SK-N-SH treated with all-trans-retinoic acid at 6 μM for 48 hours (cell line): ENCODE measurements around the gene ADNP.

ENCODE experiments used
- ATAC-seq: fragments of 200-7000 bp; cut with Tn5 transposase; 3 replicates; pipeline ENCODE4 v1.9.1; 2020; ENCODE audit warnings: mild to moderate bottlenecking, moderate library complexity
- BACH2 ChIP-seq: fragments of 250-450 bp; sonication (Bioruptor Pico); IDR thresholded peaks from 2 replicates; pipeline ENCODE4 v1.9.0; 2021; ENCODE audit warnings: mild to moderate bottlenecking, borderline replicate concordance
- CSDC2 ChIP-seq: fragments of 250-450 bp; sonication (Bioruptor Pico); IDR thresholded peaks from 2 replicates; pipeline ENCODE4 v1.5.0; 2020; ENCODE audit warnings: mild to moderate bottlenecking, moderate library complexity
- ESRRG ChIP-seq: fragments of 250-450 bp; sonication (Bioruptor Pico); IDR thresholded peaks from 2 replicates; pipeline ENCODE4 v1.6.1; 2021; ENCODE audit warnings: mild to moderate bottlenecking
- GLIS3 ChIP-seq: fragments of 250-450 bp; sonication (Bioruptor Pico); IDR thresholded peaks from 2 replicates; pipeline ENCODE4 v1.5.0; 2020; ENCODE audit warnings: mild to moderate bottlenecking, moderate library complexity
- OSR1 ChIP-seq: fragments of 250-450 bp; sonication (Bioruptor Pico); IDR thresholded peaks from 2 replicates; pipeline ENCODE4 v1.8.0; 2022; ENCODE audit warnings: moderate library complexity, mild to moderate bottlenecking, inconsistent platforms
- PPARA ChIP-seq: fragments of 250-450 bp; sonication (Bioruptor Pico); IDR thresholded peaks from 2 replicates; pipeline ENCODE4 v1.5.0; 2020; ENCODE audit warnings: mild to moderate bottlenecking, borderline replicate concordance
- RARB ChIP-seq: fragments of 250-450 bp; sonication (Bioruptor Pico); IDR thresholded peaks from 2 replicates; pipeline ENCODE4 v1.8.0; 2021; ENCODE audit warnings: mild to moderate bottlenecking, moderate library complexity
- SNAI2 ChIP-seq: fragments of 250-450 bp; sonication (Bioruptor Pico); IDR thresholded peaks from 2 replicates; pipeline ENCODE4 v1.5.0; 2020; ENCODE audit warnings: mild to moderate bottlenecking, moderate library complexity
- TCF4 ChIP-seq: fragments of 250-450 bp; sonication (Bioruptor Pico); IDR thresholded peaks from 2 replicates; pipeline ENCODE4 v1.8.0; 2021; ENCODE audit warnings: mild to moderate bottlenecking, moderate library complexity, borderline replicate concordance
- TOX ChIP-seq: fragments of 250-450 bp; sonication (Bioruptor Pico); IDR thresholded peaks from 2 replicates; pipeline ENCODE4 v1.8.0; 2021; ENCODE audit warnings: mild to moderate bottlenecking, moderate library complexity, borderline replicate concordance
- ZC3H10 ChIP-seq: fragments of 250-450 bp; sonication (Bioruptor Pico); IDR thresholded peaks from 2 replicates; pipeline ENCODE4 v1.5.1; 2021; ENCODE audit warnings: mild to moderate bottlenecking, moderate library complexity
- ZFP3 ChIP-seq: fragments of 250-450 bp; sonication (Bioruptor Pico); IDR thresholded peaks from 2 replicates; pipeline ENCODE4 v1.5.0; 2020; ENCODE audit warnings: mild to moderate bottlenecking, moderate library complexity
- ZNF70 ChIP-seq: fragments of 450-650 bp; formaldehyde crosslinking; IDR thresholded peaks from 2 replicates; pipeline ENCODE4 v1.5.0; 2020; ENCODE audit warnings: mild to moderate bottlenecking, moderate library complexity
- ZNF8 ChIP-seq: fragments of 450-650 bp; formaldehyde crosslinking; IDR thresholded peaks from 2 replicates; pipeline ENCODE4 v1.5.0; 2020; ENCODE audit warnings: mild to moderate bottlenecking, moderate library complexity
- TF ChIP-seq, protein P1 (sequence below): fragments of 250-450 bp; sonication (Bioruptor Pico); IDR thresholded peaks from 2 replicates; pipeline ENCODE4 v1.5.0; 2020; ENCODE audit warnings: mild to moderate bottlenecking, moderate library complexity
- TF ChIP-seq, protein P2 (sequence below): fragments of 250-450 bp; sonication (Bioruptor Pico); IDR thresholded peaks from 2 replicates; pipeline ENCODE4 v1.5.1; 2021; ENCODE audit warnings: mild to moderate bottlenecking, moderate library complexity
- TF ChIP-seq, protein P3 (sequence below): fragments of 250-450 bp; sonication (Bioruptor Pico); IDR thresholded peaks from 2 replicates; pipeline ENCODE4 v1.8.0; 2021; ENCODE audit warnings: low read depth, mild to moderate bottlenecking, moderate library complexity, borderline replicate concordance
- TF ChIP-seq, protein P4 (sequence below): fragments of 250-450 bp; sonication (Bioruptor Pico); IDR thresholded peaks from 2 replicates; pipeline ENCODE4 v1.8.0; 2020; ENCODE audit warnings: mild to moderate bottlenecking, moderate library complexity, borderline replicate concordance

ADNP gene

DNA sequence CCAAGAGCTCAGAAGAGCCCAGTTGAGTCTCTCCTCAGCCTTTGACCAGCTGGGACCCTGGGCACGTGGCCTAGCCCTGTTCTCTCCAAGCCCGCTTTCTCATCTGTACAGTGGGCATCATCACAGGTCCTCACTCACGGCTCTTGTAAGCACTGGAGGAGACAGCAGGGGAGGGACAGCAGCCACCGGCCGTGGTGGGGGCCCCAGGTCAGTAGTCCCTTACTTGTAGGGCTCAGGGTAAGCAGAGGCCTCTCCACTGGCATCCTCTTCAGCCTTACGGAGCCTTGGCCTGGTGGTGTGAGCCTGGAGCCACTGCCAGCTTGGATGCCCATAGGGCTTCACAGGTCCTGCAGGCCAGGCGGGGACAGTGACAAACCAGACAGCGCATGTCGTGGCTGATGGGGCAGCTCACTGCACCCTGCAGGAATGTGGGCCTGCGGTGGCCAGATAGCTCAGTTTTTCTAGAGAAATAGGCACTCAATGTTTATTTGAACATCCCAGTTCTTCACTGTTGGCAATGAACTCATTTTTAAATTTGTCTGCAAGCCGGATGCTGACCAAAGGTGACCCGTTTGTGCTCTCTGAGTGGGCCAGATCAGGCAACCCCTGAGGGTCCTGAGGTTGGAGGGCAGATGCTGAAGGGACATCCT, 65.1 kb downstream of the ADNP start (continued):
- TF ChIP-seq, protein P1, sequence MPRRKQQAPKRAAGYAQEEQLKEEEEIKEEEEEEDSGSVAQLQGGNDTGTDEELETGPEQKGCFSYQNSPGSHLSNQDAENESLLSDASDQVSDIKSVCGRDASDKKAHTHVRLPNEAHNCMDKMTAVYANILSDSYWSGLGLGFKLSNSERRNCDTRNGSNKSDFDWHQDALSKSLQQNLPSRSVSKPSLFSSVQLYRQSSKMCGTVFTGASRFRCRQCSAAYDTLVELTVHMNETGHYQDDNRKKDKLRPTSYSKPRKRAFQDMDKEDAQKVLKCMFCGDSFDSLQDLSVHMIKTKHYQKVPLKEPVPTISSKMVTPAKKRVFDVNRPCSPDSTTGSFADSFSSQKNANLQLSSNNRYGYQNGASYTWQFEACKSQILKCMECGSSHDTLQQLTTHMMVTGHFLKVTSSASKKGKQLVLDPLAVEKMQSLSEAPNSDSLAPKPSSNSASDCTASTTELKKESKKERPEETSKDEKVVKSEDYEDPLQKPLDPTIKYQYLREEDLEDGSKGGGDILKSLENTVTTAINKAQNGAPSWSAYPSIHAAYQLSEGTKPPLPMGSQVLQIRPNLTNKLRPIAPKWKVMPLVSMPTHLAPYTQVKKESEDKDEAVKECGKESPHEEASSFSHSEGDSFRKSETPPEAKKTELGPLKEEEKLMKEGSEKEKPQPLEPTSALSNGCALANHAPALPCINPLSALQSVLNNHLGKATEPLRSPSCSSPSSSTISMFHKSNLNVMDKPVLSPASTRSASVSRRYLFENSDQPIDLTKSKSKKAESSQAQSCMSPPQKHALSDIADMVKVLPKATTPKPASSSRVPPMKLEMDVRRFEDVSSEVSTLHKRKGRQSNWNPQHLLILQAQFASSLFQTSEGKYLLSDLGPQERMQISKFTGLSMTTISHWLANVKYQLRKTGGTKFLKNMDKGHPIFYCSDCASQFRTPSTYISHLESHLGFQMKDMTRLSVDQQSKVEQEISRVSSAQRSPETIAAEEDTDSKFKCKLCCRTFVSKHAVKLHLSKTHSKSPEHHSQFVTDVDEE = no peak
- no peak for TF ChIP-seq CSDC2
- no peak for TF ChIP-seq ZNF70

DNA sequence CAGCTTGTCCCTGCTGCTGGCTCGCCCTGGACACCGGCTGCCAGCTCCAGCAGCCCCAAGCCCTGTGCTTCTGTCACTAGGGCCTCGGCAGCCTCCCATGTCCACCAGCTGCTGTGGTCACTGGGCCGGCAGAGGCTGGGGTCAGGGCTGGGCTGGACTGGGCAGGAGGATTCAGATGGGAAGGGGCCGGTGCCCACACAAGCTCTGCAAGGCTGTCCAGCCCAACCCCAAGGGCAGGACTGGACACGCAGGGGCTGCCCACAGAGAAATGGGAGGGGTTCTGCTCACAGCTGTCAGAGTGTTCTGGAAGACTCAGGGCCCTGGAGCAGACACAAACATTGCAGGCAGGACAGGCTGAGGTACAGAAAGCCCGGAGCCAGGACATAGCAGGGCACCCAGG, 65.6 kb downstream of the ADNP start:
- no peak for ATAC-seq

DNA sequence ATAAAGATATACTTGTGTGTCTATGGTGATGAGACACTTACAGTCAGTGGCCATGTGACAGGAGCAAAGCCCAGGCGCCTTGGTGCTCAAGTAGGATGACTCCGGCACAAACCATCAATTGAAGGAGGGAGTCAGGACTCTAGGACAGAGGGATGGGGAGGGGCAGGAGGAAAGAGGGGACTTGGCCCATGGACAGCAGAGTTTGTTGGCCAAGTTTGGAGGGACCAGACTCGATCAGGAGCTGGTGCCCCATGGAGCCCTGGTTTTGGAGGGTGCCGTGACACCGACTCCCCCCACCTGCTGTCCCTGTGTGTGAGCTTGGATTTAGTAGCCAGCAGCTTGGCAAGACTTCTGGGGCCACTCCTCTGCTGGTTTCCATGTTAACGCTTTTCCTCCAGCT, 66.1 kb downstream of the ADNP start:
- ATAC-seq = no peak

More for the DNA sequence above, 65.6 kb downstream of the ADNP start:
- TF ChIP-seq GLIS3 (CRISPR knock-in tag) (no peak), OSR1 (CRISPR knock-in tag) (no peak), ESRRG (no peak), TCF4 (CRISPR knock-in tag) (no peak), RARB (CRISPR knock-in tag) (no peak), ZNF70 (no peak), PPARA (CRISPR knock-in tag) (no peak), ZC3H10 (CRISPR knock-in tag) (no peak), BACH2 (CRISPR knock-in tag) (no peak), ZFP3 (CRISPR knock-in tag) (no peak), TOX (CRISPR knock-in tag) (no peak), SNAI2 (CRISPR knock-in tag) (no peak), ZNF8 (no peak)
- TF ChIP-seq, protein P2, sequence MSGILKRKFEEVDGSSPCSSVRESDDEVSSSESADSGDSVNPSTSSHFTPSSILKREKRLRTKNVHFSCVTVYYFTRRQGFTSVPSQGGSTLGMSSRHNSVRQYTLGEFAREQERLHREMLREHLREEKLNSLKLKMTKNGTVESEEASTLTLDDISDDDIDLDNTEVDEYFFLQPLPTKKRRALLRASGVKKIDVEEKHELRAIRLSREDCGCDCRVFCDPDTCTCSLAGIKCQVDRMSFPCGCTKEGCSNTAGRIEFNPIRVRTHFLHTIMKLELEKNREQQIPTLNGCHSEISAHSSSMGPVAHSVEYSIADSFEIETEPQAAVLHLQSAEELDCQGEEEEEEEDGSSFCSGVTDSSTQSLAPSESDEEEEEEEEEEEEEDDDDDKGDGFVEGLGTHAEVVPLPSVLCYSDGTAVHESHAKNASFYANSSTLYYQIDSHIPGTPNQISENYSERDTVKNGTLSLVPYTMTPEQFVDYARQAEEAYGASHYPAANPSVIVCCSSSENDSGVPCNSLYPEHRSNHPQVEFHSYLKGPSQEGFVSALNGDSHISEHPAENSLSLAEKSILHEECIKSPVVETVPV = no peak
- TF ChIP-seq, protein P3, sequence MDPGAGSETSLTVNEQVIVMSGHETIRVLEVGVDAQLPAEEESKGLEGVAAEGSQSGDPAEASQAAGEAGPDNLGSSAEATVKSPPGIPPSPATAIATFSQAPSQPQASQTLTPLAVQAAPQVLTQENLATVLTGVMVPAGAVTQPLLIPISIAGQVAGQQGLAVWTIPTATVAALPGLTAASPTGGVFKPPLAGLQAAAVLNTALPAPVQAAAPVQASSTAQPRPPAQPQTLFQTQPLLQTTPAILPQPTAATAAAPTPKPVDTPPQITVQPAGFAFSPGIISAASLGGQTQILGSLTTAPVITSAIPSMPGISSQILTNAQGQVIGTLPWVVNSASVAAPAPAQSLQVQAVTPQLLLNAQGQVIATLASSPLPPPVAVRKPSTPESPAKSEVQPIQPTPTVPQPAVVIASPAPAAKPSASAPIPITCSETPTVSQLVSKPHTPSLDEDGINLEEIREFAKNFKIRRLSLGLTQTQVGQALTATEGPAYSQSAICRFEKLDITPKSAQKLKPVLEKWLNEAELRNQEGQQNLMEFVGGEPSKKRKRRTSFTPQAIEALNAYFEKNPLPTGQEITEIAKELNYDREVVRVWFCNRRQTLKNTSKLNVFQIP (CRISPR knock-in tag) = no peak
- TF ChIP-seq, protein P4, sequence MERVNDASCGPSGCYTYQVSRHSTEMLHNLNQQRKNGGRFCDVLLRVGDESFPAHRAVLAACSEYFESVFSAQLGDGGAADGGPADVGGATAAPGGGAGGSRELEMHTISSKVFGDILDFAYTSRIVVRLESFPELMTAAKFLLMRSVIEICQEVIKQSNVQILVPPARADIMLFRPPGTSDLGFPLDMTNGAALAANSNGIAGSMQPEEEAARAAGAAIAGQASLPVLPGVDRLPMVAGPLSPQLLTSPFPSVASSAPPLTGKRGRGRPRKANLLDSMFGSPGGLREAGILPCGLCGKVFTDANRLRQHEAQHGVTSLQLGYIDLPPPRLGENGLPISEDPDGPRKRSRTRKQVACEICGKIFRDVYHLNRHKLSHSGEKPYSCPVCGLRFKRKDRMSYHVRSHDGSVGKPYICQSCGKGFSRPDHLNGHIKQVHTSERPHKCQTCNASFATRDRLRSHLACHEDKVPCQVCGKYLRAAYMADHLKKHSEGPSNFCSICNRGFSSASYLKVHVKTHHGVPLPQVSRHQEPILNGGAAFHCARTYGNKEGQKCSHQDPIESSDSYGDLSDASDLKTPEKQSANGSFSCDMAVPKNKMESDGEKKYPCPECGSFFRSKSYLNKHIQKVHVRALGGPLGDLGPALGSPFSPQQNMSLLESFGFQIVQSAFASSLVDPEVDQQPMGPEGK (CRISPR knock-in tag) = no peak

More for the DNA sequence above, 66.1 kb downstream of the ADNP start:
- TF ChIP-seq ZFP3 (CRISPR knock-in tag) = no peak
- TF ChIP-seq, protein P4 (CRISPR knock-in tag) = no peak
- no peak for TF ChIP-seq OSR1 (CRISPR knock-in tag)
- no peak for TF ChIP-seq ZC3H10 (CRISPR knock-in tag)
- TF ChIP-seq TCF4 (CRISPR knock-in tag) = no peak
- TF ChIP-seq, all 23 proteins: peak for 0
